ENCODE results near the gene MN1. TPM values are rescaled to one million over a fixed set of nuclear protein-coding genes. Genes with fewer than 3 reads are reported as not detected.
A peak's percentile ranks its signal among the peaks of the same experiment; 100 is the strongest.

MN1 gene
- total and polyA plus RNA-seq, 2 of the 8 experiments (the other 6 are each of a cell fraction or from before 2014, with no cell fraction given): 3.1 to 4.9 TPM

GRCh38 chr22:27729246-27729645, 72.3 kb downstream of the MN1 start:
- 94% methylated on average over 4 of the region's 4 CpGs; no CpG with 5 or more reads in 1 of the 2 experiments for WGBS, 2 experiments (ENCODE audit: extremely low coverage in 1 of 2, insufficient coverage in 1 of 2, insufficient read length in 1 of 2, insufficient replicate concordance in 2 of 2, low coverage in 1 of 2, low lambda C conversion rate in 2 of 2, missing lambda C conversion rate in 1 of 2)
- H3K23ac ChIP-seq (ENCODE audit: insufficient read length): no peak overlapping the region
- no peak overlapping the region for H4K5ac ChIP-seq (ENCODE audit: insufficient read length, low read depth, low read length)
- H3K36me3 ChIP-seq (ENCODE audit: control insufficient read depth in 2 of 4, insufficient read depth in 4 of 4, low read length in 3 of 4): peaks cover 0 to 1% (median 0%) of the 10 kb centered on the region in 4 experiments; a peak in 1 of 8 replicates
- no peak for DNase-seq (ENCODE audit: low read depth in 1 of 2, low spot score in 2 of 2)
- no peak overlapping the region for H4K8ac ChIP-seq (ENCODE audit: extremely low read depth, insufficient read depth, low read length)
- H2BK5ac ChIP-seq (ENCODE audit: low read depth, low read length): 0 out of 2 replicates have a peak overlapping the region, but pooled peaks have one; percentile 20
- peaks cover 28% of the 10 kb centered on the region for H3K79me1 ChIP-seq (ENCODE audit: low read depth, low read length)
- ChIA-PET CTCF (ENCODE audit: partially characterized antibody) (interaction anchor here (1.0 to 1.2 kb wide), 2 partner anchors 11 to 43 kb away, joined by 3 read pairs; no protein-coding TSS in a partner anchor), POLR2A (ENCODE audit: partially characterized antibody) (interaction anchor here (0.7 to 2.3 kb wide), 2 partner anchors 10 to 51 kb away, joined by 3 to 9 read pairs; no protein-coding TSS in a partner anchor)
- no peak for FAIRE-seq
- no peak overlapping the region for H3K18ac ChIP-seq (ENCODE audit: extremely low read depth, low read length)
- H3K27me3 ChIP-seq (replicated peaks in 1 of 4; ENCODE audit: control insufficient read depth in 3 of 4, extremely low read depth in 1 of 4, insufficient read depth in 3 of 4, low read length in 3 of 4): no peaks in the 10 kb centered on the region
- peaks cover 5 to 81% of the 10 kb centered on the region in 2 experiments; a peak in 3 of 4 replicates for H3K79me2 ChIP-seq (ENCODE audit: control insufficient read depth in 1 of 2, insufficient read depth in 2 of 2, low read length in 2 of 2)
- no peak overlapping the region for H3K27ac ChIP-seq (ENCODE audit: low read depth, low read length)
- H3K9me3 ChIP-seq (ENCODE audit: insufficient read depth in 2 of 2, low read depth in 1 of 2, low read length in 1 of 2): peaks cover 0 to 1% of the 10 kb centered on the region in 2 experiments; a peak in 2 of 4 replicates
- peaks cover 5 to 25% (median 14%) of the 10 kb centered on the region in 4 experiments for H3K4me1 ChIP-seq (replicated peaks in 1 of 4; ENCODE audit: control insufficient read depth in 3 of 4, insufficient read depth in 4 of 4, low read length in 3 of 4)
- H2AFZ ChIP-seq (ENCODE audit: low read length): no peak overlapping the region
- TF ChIP-seq POLR2A (IDR thresholded peaks at IDR 0.05; ENCODE audit: control extremely low read depth in 1 of 2, low read depth in 2 of 2, low read length in 2 of 2) (no peak), NANOG (IDR thresholded peaks at IDR 0.05; ENCODE audit: insufficient read depth, low read depth, low read length, poor library complexity, severe bottlenecking) (no peak), RFX5 (IDR thresholded peaks at IDR 0.05; ENCODE audit: borderline replicate concordance, low read depth, low read length) (no peak), CHD2 (IDR thresholded peaks at IDR 0.05; ENCODE audit: low read length) (no peak), KDM5A (IDR thresholded peaks at IDR 0.05; ENCODE audit: low read length) (no peak), EZH2 (IDR thresholded peaks at IDR 0.05; ENCODE audit: low read depth, low read length, severe bottlenecking) (no peak), RXRA (IDR thresholded peaks at IDR 0.05; ENCODE audit: insufficient read depth, low read depth, low read length) (no peak)
- no peak overlapping the region for H2BK120ac ChIP-seq (replicated peaks; ENCODE audit: low read depth, low read length)
- peaks cover 0 to 10% of the 10 kb centered on the region in 2 experiments for H4K20me1 ChIP-seq (replicated peaks in 1 of 2; ENCODE audit: control insufficient read depth in 1 of 2, insufficient read depth in 2 of 2, low read length in 2 of 2)
- no peak overlapping the region for H3K4me2 ChIP-seq (ENCODE audit: insufficient read depth in 1 of 2, low read depth in 2 of 2, low read length in 2 of 2)
- peaks cover 2% of the 10 kb centered on the region; the same call in 1 of the 2 replicates for H3K23me2 ChIP-seq (ENCODE audit: low read depth, low read length)
- no peak overlapping the region for H4K91ac ChIP-seq (replicated peaks; ENCODE audit: insufficient read length, low read length)
- H3K56ac ChIP-seq (replicated peaks; ENCODE audit: insufficient read length, low read depth, low read length): no peak overlapping the region
- no peak overlapping the region for H3K14ac ChIP-seq (ENCODE audit: insufficient read length)
- no peak overlapping the region for H3K4me3 ChIP-seq (ENCODE audit: extremely low read depth in 1 of 4, insufficient read depth in 2 of 4, low read depth in 3 of 4, low read length in 4 of 4)
- 0 out of 2 replicates have a peak overlapping the region, but pooled peaks have one; percentile 18 for H2AK5ac ChIP-seq (ENCODE audit: low read depth, low read length)
- H2BK20ac ChIP-seq (ENCODE audit: low read length): no peak overlapping the region
- no peak overlapping the region for H2BK15ac ChIP-seq (ENCODE audit: low read length)
- no peak overlapping the region for H3K4ac ChIP-seq (replicated peaks; ENCODE audit: insufficient read length, low read depth, low read length)
- no peak overlapping the region for H2BK12ac ChIP-seq (ENCODE audit: low read depth, low read length)
- H3K9ac ChIP-seq (replicated peaks in 1 of 4; ENCODE audit: extremely low read depth in 1 of 4, low read depth in 3 of 4, low read length in 3 of 4): no peak overlapping the region
